ENCODE results near the gene NPBWR2. TPM values are rescaled to one million over a fixed set of nuclear protein-coding genes. Genes with fewer than 3 reads are reported as not detected.

Gene NPBWR2
- total and polyA plus RNA-seq, 2 donors (not counting 3 experiments of a cell fraction or from before 2014, with no cell fraction given): not detected

DNA sequence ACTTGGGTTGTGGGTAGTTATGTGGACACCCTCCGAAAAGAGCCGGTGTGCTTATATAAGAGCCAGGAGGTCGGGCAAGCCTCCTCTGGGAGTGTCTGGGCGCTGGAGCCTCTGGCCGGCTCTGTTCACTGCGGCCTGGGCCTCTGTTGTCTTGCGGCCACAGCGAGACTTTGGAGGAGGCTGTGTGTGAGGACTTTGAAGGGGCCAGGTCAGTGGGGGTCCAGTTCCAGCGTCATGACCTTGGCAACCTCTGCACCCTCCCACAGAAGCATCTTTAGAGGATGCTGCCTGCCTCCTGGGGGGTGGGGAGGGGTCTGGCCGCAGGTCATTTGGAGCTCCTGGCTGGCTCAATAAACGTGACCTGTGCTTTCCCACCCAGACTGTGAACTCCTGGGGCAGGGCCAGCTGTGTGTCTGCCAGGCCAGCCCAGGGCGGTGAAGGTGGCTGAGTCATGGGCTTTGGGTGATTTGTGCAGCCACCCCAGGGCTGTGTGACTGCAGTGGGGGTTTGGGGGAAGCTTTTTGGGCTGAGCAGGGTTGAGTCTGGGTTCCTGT, 43.1 kb downstream of the NPBWR2 start:
- Histone ChIP-seq H3K4me3 (replicated peaks in 1 of 3; ENCODE audit: insufficient read depth in 1 of 3, low read depth in 1 of 3, low read length in 3 of 3) (peak overlapping the region in 1 of 3 experiments; percentile 72), H3K36me3 (ENCODE audit: control insufficient read depth in 2 of 2, extremely low read depth in 1 of 2, insufficient read depth in 2 of 2, low read length in 2 of 2) (no peaks in the 10 kb centered on the region), H2AFZ (ENCODE audit: low read depth, low read length) (no peak overlapping the region), H3K9me3 (replicated peaks; ENCODE audit: control insufficient read depth, insufficient read depth, low read length) (no peaks in the 10 kb centered on the region), H3K79me2 (ENCODE audit: control insufficient read depth, insufficient read depth, low read length) (peaks cover 6% of the 10 kb centered on the region), H3K27ac (ENCODE audit: insufficient read depth, low read depth, low read length) (no peak overlapping the region), H3K27me3 (ENCODE audit: control insufficient read depth in 2 of 2, insufficient read depth in 2 of 2, low read length in 2 of 2) (no peaks in the 10 kb centered on the region), H3K9ac (replicated peaks; ENCODE audit: extremely low read depth, insufficient read depth, low read length) (peak overlapping the region; percentile 63), H3K4me1 (ENCODE audit: control insufficient read depth, extremely low read depth, insufficient read depth, low read length) (peaks cover 18% of the 10 kb centered on the region), H3K9me1 (replicated peaks; ENCODE audit: control insufficient read depth, extremely low read depth, insufficient read depth, low read length) (no peaks in the 10 kb centered on the region), H3K4me2 (ENCODE audit: insufficient read depth, low read length) (peak overlapping the region; percentile 76), H4K20me1 (replicated peaks; ENCODE audit: control insufficient read depth, extremely low read depth, insufficient read depth, low read length) (no peaks in the 10 kb centered on the region)
- BruUV-seq (replicated peaks): no TSS peak
- intact Hi-C loops (cut with micrococcal nuclease): loop anchor here (10.0 kb wide), 1 partner anchor 61 kb away; no protein-coding TSS in a partner anchor
- DNase-seq (ENCODE audit: low read depth, low spot score): no peak
- dilution Hi-C loops (cut with MboI; ENCODE audit: extremely low pct_ligation_motif_present, low sequenced_read_pairs): no loop called here
- ChIA-PET POLR2A (no interaction called here), CTCF (interaction anchor here (1.4 to 1.5 kb wide), 2 partner anchors 16 to 25 kb away, joined by 4 to 8 read pairs; partner anchors contain the start of gene OPRL1)
- TF ChIP-seq, protein P1, sequence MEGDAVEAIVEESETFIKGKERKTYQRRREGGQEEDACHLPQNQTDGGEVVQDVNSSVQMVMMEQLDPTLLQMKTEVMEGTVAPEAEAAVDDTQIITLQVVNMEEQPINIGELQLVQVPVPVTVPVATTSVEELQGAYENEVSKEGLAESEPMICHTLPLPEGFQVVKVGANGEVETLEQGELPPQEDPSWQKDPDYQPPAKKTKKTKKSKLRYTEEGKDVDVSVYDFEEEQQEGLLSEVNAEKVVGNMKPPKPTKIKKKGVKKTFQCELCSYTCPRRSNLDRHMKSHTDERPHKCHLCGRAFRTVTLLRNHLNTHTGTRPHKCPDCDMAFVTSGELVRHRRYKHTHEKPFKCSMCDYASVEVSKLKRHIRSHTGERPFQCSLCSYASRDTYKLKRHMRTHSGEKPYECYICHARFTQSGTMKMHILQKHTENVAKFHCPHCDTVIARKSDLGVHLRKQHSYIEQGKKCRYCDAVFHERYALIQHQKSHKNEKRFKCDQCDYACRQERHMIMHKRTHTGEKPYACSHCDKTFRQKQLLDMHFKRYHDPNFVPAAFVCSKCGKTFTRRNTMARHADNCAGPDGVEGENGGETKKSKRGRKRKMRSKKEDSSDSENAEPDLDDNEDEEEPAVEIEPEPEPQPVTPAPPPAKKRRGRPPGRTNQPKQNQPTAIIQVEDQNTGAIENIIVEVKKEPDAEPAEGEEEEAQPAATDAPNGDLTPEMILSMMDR (IDR thresholded peaks at IDR 0.05; ENCODE audit: extremely low read depth in 1 of 2, insufficient read depth in 1 of 2, low read depth in 1 of 2, low read length in 2 of 2): no peak
- TF ChIP-seq FOS (IDR thresholded peaks at IDR 0.05; ENCODE audit: borderline replicate concordance, insufficient read depth, low read length): peak; percentile 43
- peak; percentile 8 for FAIRE-seq
